GM12873 (cell line): ENCODE measurements around the gene P2RX2.

Source experiments
- TF ChIP-seq, protein P1 (sequence below): IDR thresholded peaks from 2 replicates; pipeline ENCODE4 v1.5.1; 2012; ENCODE audit warnings: low read depth, mild to moderate bottlenecking, moderate library complexity, low read length, control low read depth; ENCODE audit not compliant: insufficient read depth; ENCODE audit errors: missing control alignments

The P2RX2 gene

GRCh38 chr12:132624186-132624855 lies 5.7 kb downstream of the P2RX2 start:
- TF ChIP-seq, protein P1, sequence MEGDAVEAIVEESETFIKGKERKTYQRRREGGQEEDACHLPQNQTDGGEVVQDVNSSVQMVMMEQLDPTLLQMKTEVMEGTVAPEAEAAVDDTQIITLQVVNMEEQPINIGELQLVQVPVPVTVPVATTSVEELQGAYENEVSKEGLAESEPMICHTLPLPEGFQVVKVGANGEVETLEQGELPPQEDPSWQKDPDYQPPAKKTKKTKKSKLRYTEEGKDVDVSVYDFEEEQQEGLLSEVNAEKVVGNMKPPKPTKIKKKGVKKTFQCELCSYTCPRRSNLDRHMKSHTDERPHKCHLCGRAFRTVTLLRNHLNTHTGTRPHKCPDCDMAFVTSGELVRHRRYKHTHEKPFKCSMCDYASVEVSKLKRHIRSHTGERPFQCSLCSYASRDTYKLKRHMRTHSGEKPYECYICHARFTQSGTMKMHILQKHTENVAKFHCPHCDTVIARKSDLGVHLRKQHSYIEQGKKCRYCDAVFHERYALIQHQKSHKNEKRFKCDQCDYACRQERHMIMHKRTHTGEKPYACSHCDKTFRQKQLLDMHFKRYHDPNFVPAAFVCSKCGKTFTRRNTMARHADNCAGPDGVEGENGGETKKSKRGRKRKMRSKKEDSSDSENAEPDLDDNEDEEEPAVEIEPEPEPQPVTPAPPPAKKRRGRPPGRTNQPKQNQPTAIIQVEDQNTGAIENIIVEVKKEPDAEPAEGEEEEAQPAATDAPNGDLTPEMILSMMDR: no peak

GRCh38 chr12:132624910-132625630 lies 6.5 kb downstream of the P2RX2 start:
- TF ChIP-seq, protein P1: no peak

GRCh38 chr12:132625731-132626430 lies 7.3 kb downstream of the P2RX2 start:
- TF ChIP-seq, protein P1: no peak

DNA sequence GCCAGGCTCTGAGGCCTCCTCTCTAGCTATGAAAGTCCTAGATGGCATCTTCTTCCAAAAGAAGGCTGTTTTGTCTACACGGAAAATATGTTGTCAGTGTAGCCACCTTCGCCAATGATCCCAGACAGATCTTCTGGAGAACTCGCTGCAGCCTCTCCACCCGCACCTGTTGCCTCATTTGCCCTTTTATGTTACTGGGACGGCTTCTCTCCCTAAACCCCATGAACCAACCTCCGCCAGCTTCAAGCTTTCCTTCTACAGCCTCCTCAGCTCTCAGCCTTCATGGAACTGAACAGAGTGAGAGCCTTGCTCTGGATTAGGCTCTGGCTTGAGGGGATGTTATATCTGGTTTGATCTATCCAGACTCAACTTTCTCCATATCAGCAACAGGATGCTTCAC lies 10.8 kb downstream of the P2RX2 start:
- TF ChIP-seq, protein P1: no peak

GRCh38 chr12:132630672-132631071 lies 12.1 kb downstream of the P2RX2 start:
- TF ChIP-seq, protein P1: no peak

- TF ChIP-seq, protein P1: no peak
Observed at GRCh38 chr12:132631666-132632065, 13.1 kb downstream of the P2RX2 start.
